Activated CD8-positive, alpha-beta memory T cell treated with anti-CD3 and anti-CD28 coated beads, Interleukin-2, amount 50 U/mL, for 1 hour (primary cell): Measurements from ENCODE around the gene CCDC136.

Source experiments
- DNase-seq: peaks from one replicate; pipeline ENCODE4 v3.0.0-alpha.2; 2020; ENCODE audit errors: extremely low read depth

Gene CCDC136

GRCh38 chr7:128791121-128791971, at the start of gene CCDC136:
Gene CCDC136 (plus strand): TSS chr7:128791968. CDS start chr7:128792412, 444 bp downstream.
- peak; percentile 36 for DNase-seq

- no peak for DNase-seq
These were observed 49.6 kb upstream of the CCDC136 start for GRCh38 chr7:128742206-128742605.

GRCh38 chr7:128743112-128743772, 48.5 kb upstream of the CCDC136 start:
- no peak for DNase-seq

- DNase-seq = no peak
These were observed 47.3 kb upstream of the CCDC136 start for GRCh38 chr7:128744366-128744905.

GRCh38 chr7:128745706-128746105, 46.1 kb upstream of the CCDC136 start:
- DNase-seq = no peak

- DNase-seq = no peak
These were observed 44.3 kb upstream of the CCDC136 start for GRCh38 chr7:128747327-128748079.

- DNase-seq = no peak
These were observed 39.5 kb upstream of the CCDC136 start for GRCh38 chr7:128752251-128752650.

GRCh38 chr7:128755075-128755818, 36.5 kb upstream of the CCDC136 start:
- DNase-seq = no peak

GRCh38 chr7:128755819-128756476, 35.8 kb upstream of the CCDC136 start:
- no peak for DNase-seq

- no peak for DNase-seq
These were observed 34.6 kb upstream of the CCDC136 start for GRCh38 chr7:128757203-128757602.

GRCh38 chr7:128758553-128758952, 33.2 kb upstream of the CCDC136 start:
- no peak for DNase-seq

GRCh38 chr7:128759242-128759641, 32.5 kb upstream of the CCDC136 start:
- DNase-seq = no peak

- DNase-seq = no peak
These were observed 28.2 kb upstream of the CCDC136 start for GRCh38 chr7:128763541-128763940.

- DNase-seq = no peak
These were observed 24.2 kb upstream of the CCDC136 start for GRCh38 chr7:128767475-128768110.

- no peak for DNase-seq
These were observed 21.5 kb upstream of the CCDC136 start for GRCh38 chr7:128770233-128770632.

- no peak for DNase-seq
These were observed 18.2 kb upstream of the CCDC136 start for GRCh38 chr7:128773604-128774003.

- no peak for DNase-seq
These were observed 17.6 kb upstream of the CCDC136 start for GRCh38 chr7:128774029-128774689.

- no peak for DNase-seq
These were observed 16.8 kb upstream of the CCDC136 start for GRCh38 chr7:128774921-128775320.

- no peak for DNase-seq
These were observed 15.9 kb upstream of the CCDC136 start, which contains the start of gene OPN1SW for GRCh38 chr7:128775744-128776474. Gene OPN1SW (minus strand): TSS chr7:128775794. CDS start chr7:128775781, 13 bp downstream.
